SKM-1 treated with dmso at 0.1 percent for 144 hours (cell line): Measurements from ENCODE around the gene MAP2K5.
"Not testable (repeated sequence)": the region's sequence is repeated elsewhere in the genome, so short reads cannot be mapped to it uniquely, and the experiment has no call there.

Experiments used
- DNase-seq: peaks from one replicate; lab custom pipeline; 2025; ENCODE audit not compliant: unreplicated experiment; lab: John Stamatoyannopoulos, UW

The MAP2K5 gene

DNA sequence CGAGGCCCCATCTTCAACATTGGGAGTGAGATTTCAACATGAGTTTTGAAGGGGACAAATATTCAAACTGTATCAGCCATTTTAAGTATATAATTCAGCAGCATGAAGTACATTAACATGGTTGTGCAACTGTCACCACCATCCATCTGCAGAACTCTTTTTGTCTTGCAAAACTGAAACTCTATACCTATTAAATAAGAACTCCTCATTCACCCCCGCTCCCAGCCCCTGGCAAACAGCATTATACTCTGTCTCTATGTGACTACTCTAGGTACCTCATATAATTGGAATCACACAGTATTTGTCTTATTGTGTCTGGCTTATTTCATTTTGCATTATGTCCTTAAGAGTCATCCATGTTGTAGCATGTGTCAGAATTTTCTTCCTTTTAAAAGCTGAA, 110.1 kb downstream of the MAP2K5 start:
- no peak for DNase-seq

DNA sequence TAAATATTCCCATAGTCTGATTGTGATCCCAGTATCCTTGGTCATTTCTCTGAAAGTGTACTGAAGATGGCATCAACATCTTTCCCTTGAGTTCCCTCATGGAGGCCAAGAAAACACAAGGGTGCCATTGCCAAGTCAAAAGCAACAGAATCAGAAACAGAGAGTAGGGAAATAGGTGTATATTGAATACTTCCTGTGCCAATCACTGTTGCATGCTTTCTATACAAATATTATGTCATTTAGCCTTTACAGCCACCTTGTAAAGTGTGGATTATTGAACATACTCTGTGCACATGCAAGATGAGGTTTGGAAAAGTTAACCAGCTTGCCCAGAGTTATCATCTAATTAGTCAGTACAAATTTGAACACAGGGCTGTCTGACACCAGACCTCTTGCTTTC, 117.9 kb downstream of the MAP2K5 start:
- no peak for DNase-seq

DNA sequence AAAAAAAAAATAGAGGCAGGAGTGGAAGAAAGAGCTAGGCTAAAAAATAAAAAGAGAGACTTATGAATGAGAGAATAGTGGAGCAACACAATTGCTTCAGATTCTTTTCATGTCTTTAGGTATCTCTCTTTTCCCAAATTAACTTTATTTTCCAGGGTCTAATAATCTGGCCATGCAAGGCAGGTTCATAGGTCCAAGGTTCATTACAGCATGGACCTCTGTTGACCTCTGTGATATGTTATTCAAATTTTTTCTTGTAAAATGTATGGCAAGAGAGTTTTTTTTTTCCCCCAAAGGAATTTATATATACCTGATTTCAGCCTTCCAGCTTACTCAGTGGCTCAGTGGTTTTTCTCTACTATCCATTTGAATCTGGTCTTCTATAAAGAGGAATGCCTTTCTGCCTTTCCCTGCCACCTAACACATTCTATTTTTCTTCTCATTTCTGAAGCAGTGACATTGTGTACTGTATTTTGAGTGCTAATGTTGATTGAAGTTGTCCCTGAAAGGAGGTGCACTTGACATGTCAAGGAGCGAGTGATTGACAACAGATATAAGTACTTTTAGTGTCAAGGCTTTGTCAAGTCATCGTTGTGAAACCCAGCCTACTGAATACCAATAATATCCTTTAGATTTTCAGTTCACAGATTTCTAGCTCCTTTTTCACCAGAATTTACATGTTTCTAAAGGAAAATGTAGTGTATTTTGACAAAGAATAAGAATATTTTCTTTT, 118.5 kb downstream of the MAP2K5 start:
- no peak for DNase-seq

DNA sequence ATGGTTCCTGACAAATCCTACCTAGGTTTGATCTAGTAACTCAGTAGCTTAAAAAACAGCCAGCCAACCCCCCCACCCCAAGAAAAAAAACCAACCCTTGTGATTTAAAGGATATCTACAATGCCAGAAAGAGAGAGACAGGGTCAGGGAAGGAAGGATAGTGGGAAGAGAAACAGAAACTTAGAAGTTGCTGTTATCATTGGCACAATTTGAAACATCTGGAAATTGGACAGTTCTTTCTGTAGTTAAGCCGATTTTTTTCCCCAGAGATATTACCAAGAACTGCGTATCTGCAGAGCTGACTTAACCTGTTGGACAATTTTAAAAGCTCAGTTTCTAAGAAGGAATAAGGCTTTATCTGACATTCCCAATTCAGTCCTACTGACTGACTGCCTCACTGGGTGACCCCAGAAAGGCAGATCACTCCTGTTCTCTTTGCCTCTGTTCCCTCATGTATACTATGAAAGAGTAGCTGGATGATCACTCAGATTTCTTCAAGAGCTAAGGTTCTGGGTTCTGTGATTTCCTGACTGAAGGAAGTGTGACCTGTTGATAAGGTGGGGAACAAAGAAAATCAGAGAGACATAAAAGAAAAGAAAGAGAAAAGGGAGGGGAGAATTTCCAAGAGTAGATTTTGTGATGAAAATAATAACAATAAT, 128.3 kb downstream of the MAP2K5 start:
- DNase-seq, result no peak

DNA sequence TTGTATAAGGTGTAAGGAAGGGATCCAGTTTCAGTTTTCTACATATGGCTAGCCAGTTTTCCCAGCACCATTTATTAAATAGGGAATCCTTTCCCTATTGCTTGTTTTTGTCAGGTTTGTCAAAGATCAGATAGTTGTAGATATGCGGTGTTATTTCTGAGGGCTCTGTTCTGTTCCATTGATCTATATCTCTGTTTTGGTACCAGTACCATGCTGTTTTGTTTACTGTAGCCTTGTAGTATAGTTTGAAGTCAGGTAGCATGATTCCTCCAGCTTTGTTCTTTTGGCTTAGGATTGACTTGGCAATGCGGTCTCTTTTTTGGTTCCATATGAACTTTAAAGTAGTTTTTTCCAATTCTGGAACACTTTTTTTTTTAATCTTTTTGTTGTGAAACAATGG, 130.3 kb downstream of the MAP2K5 start:
- DNase-seq, result not testable (repeated sequence)

DNA sequence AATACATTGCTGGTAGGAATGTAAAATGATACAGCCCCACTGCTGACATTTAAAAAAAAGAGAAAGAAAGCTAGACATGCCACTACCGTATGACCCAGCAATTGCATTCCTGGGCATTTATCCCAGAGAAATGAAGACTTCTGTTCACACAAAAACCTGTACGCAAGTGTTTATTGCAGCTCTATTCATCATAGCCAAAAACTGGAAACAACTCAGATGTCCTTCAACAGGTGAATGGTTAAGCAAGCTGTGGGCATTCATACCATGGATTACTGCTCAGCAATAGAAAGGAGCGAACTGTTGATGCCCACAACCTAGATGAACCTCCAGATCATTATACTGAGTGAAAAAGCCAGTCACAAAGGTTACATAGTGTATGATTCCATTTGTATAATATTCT, 132.5 kb downstream of the MAP2K5 start:
- no peak for DNase-seq

DNA sequence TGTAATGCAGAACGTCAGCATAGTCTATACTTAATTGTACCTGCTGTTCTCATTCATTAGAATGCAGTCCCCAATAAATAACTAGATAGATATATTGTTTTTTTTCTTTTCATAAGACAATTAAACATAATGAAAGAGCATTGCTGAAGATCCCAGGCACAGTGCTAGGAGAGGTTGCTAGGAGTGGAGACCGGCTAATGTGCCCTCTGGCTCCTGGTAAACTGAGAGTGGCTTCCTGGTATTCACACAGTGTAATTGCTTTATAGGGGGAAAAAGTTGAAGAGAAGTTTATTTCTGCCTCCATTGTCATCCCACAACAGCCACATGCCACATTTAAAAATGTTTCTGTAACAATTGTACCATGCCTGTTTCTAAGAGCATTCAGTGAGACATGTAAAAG, 135.6 kb downstream of the MAP2K5 start:
- no peak for DNase-seq

DNA sequence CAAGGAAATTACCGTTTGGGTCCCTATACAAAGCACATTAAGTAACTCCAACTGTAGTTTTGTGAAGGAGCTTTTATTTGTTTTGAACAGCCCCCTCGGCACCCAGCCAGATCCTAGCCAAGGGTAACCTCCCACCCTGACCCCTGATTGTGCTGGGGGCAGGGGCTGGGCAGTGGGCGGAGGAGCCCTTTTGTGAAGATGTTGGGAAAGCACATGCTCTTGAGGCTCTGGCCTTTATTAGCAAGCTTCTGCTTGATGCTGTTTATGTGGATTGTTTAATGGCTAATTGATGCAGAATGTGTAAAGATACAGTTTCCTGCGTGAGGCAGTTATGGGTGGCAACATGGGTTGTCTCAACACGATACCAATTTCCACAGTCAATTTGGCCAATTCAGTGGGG, 136.5 kb downstream of the MAP2K5 start:
- no peak for DNase-seq

DNA sequence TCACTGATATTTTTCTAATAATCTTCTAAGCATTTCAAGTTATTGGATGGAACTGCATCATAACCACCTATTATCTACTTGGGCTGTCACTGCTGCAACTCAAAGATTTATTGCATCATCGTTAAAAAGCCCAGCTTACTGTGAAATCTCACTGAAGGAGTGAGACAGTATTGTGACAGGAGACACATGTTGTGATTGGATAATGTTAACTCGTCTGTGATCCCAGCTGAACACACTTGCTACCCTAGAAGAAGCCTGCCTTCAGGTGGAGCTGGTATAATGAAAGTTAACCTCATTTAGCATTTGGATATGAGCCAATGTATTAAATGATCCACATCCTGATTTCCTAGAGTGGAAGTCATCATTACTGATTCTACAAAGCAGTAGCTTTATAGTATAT, 138.1 kb downstream of the MAP2K5 start:
- DNase-seq, result no peak

DNA sequence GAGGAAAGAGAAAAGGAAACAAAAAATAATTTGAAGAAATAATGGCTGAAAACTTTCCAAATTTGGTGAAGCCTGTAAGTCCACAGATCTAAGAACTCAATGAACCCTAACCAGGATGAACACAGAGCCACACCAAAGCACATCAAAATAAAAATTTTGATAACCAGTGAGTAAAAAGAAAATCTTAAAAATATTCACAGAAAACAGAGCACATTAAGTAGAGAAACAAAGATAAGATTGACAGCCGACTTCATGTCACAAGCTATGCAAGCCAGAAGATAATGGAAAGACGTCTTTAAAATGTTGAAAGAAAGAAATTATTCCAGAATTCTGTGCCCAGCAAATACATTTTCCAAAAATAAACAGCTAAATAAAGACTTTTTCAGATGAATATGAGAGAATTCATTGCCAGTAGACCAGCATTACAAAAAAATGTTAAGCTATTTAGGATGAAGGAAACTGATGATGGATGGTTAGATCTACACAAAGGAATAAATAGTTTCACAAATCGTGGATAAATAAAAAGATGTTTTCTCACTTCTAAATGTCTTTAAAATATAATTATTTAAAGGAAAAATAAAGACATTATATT, 142.6 kb downstream of the MAP2K5 start:
- peak; percentile 13 for DNase-seq

DNA sequence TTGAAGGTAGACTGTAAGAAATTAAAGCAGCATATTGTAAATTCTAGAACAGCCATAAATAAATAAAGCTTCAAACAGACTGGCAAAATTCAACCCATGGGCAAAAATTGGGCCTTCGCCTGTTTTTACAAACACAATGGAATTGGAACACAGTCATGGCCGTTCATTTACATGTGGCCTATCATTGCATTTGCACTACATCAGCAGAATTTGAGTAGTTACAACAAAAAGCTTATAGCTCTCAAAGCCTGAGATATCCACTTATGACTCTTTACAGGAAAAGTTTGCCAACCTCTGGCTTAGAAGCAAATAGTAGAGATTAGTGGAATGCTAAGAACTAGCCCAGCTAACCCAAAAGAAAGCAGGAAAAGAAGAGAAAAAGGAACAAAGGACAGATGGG, 143.2 kb downstream of the MAP2K5 start:
- no peak for DNase-seq

DNA sequence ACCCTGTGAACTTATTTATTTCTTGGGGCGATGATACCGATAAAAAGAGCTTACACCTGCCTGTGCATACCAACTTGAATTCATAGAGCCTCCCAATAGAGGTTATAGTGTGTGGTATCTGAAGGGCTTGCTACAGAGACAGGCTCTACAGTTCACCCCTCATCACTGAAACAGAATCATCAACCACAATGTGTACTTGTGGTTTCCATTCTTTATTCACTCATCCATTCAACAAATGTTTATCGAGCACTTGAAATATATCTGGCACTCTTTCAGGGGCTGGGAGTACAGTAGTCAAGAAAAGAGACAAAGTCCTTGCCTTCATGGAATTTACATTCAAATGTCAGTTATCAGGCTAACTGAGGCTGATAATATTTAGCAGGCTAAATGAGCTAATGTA, 148.4 kb downstream of the MAP2K5 start:
- no peak for DNase-seq

DNA sequence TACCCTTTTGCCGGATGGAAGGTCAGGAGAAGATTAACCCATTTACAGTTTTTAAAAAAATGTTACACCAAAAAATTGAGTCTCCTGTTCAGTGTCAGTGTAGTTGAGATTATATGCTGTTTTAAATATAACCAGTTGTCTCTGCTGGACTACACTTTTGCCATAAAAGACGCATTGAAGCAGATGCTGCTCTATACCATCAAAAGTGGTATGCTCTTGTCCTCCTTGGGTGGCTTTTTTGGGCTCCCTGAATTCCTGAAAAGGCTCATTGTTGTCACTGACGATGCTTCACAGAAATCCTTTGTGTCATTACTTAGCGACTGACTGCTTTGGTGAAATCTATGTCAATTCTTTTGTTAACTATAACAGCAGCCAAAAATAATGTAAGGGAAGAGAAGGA, 148.9 kb downstream of the MAP2K5 start:
- DNase-seq, result no peak

DNA sequence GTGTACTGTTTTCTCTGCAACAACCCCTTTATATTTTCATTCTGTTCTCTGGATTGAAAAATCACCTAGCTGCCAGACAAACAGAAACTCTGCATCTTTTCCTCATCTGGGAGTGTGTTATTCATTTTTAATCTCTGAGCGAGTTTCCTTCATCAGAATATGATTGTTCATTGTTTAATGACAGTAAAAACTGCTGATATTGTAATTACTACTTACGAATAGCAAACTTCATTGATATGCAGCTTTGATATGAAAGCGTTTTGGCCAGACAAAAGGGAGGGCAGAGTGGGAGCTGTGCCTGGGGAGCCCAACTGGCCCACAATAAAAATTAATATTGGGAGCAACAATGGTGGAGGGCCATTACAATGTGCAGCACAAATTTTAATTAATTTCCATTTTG, 150.1 kb downstream of the MAP2K5 start:
- DNase-seq, result no peak

DNA sequence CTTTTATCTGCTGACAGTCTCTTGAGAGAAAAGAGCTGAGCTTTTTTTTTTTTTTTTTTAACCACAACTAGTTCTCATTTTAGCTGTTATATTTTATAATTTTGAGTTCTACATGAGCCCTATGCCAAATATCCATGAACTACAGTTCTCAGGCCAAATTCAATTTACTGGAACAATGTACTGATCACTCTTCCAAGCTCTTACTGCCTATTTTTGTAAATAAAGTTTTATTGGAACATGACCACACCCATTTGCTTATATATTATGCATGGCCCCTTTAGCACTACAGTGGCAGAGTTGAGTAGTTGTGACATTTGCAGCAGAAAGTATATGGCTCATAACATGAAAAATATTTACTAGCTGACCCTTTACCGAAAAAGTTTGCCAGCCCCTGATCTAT, 153.6 kb downstream of the MAP2K5 start:
- no peak for DNase-seq

DNA sequence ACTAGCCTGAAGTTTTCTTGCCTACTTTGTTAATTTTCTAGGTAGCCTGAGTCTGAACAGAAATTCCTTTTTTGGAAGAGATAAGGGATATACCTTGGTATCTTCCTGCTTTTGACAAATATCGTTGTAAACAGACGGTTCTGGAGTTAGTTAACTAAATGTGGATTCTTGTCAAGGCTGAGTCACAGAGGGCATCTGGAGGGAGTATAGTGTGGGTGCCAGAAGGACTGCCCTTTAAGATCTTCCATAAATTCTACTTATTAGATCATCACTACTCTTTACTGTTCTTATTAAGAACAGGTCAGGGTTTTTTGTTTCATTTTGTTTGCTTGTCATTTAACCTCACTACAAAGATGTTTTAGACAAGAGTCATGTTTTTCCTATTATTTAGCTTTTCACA, 157.5 kb downstream of the MAP2K5 start:
- DNase-seq, result no peak

DNA sequence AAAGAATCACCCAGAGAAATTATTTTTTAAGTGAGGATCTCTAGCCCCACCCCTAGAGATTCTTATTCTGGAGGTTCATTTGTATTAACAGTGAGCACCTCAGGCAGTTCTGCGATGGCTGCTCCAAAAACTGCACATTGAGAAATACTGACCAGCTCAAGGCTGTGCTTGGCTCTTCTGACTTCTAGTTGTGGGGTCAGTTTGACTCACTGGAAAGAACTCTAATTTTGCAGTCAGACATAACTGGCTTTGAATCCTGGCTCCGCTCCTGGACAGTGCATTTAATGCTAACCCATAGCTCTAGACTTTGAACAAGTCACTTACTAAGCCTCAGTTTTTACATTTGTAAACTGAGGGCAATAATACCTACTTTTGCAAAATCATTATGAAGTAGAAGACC, 159.2 kb downstream of the MAP2K5 start:
- DNase-seq, result no peak

DNA sequence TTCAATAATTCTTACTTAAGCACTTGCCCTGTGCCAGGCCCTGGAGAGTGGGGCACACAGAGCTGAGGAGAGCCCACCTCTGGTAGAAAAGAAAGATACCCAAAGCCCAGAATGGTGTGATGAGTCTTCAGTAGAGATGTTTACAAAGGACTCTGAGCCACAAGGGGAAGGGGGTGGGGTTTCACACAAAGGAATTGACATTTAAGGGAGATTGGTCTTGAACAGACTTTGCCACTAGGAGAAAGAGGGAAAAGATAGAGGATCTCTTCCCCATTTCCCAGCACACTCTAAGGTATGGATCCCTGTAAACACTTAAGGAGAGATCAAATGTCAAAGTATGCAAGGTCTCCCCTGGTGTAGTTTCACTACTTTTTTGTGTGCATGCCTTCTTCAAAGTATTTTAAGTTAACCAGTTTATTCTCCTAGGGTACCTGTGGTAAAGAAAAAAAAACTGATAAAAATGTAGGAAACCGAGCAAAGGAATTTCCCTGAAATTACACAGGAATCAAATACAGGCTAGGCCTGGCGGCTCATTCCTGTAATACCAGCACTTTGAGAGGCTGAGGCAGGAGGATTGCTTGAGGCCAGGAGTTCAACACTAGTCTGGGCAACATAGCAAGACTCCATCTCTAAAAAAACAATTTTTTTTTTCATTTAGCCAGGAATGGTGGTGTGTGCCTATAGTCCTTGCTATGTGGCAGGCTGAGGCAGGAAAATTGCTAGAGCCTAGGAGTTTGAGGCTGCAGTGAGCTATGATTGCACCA, 165.2 kb downstream of the MAP2K5 start:
- no peak for DNase-seq

DNA sequence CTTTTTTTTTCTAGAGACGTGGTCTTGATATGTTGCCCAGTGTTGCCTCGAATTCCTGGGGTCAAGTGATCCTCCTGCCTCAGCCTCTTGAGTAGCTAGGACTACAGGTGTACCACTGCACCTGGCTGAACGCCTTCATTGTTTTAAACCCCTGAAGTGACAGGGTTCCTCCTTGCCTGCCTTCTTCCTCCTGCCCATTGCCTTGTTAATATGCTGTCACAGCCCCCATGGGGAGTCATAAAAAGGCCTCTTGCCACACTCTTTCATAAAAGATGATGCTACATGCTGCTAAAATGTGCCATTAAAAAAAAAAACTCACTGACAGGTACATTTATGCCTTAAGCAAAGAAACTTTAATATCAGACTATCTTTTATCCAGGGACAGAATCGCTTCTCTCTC, 166.0 kb downstream of the MAP2K5 start:
- DNase-seq, result no peak

DNA sequence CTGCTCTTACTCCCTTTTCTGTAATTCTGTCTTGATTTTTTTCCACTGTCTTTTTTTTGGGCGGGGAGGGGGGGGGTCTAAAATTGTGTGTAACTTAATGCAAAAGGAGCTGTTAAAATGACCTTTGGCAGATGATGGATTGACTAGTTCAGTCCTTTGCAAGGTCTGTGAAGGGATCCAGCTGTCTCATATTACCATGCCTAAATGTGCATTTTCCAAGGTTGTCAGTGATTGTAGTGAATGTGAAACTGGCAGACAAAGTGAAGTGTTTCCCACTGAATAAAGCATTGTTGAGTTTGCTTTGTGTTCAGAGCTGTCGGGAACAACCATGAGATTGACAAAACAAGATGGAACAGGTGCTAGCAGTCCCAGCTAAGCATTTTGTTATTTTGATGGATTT, 172.7 kb downstream of the MAP2K5 start:
- DNase-seq, result no peak

DNA sequence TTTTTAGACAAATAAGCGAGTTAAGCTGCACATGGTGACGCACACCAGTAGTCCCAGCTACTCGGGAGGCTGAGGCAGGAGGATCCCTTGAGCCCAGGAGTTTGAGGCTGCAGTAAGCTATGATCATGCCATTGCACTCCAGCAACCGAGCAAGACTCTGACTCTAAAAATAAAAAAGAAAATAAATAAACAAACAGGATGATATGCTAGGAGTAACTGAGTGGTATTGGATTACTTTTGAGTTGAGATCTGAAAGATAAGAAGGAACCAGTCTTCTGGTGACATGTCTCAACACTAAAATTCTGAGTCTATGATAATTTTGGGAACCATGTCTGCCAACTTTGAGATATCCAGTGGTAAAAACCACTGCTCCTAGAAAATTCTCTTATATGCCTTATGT, 173.7 kb downstream of the MAP2K5 start:
- DNase-seq, result no peak

DNA sequence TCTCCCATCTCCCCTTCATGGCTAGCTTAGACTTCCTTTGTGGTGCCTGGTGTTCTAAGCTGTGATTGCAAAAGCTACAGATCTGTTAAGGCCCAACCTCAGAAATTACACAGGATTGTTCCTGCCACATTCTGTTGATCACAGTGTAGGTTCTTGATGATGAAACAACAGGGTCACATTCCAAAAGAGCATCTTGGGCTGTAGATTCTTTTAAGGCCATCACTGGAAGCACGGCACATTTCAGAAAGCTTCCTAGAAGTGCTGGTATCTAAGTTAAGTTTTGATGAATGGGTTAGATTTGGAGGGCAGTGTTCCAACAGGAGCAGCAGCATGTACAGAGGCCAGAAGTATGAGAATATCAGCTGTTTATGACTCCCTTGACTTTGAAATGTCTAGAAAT, 175.3 kb downstream of the MAP2K5 start:
- no peak for DNase-seq
